ENCODE data around the gene SORCS2.

Gene SORCS2

DNA sequence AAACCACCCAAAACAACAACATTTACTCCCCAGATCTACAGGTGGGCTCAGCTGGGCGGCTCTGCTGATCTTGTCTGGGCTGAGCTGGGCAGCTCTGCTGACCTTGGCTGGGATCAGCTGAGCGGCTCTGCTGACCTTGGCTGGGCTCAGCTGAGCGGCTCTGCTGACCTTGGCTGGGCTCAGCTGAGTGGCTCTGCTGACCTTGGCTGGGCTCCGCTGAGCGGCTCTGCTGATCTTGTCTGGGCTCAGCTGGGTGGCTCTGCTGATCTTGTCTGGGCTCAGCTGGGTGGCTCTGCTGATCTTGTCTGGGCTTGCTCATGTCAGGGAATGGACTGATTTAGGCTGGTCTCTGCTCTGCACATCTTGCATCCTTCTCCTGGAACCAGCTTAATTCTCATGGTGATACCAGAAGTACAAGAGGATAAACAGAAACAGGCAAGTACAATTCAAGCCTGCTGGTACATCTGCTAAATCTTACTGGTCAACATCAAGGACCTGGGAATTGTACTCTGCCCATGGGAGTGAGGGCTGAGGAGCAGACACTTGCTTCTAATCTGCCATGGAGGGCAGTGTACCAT is 490.9 kb downstream of the SORCS2 start:
- no peak for DNase-seq

DNA sequence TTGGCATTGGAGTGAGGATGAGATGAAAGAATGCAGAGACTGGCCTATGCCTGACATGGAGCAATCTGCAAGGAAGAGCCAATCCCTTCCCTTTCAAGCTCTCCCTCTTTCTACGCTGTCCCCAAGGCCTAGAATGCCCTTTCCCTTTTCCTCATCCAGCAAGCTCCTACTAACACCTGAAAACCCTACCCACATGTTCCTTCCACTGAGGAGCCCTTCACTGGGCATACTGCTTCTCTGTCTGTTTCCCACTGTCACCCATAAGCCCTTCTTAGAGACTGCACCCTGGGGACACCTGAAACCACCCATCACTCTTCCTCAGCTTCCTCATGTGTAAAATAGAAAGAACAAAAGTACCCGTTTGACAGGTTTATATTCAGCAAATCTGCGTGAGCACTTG is 492.0 kb downstream of the SORCS2 start:
- DNase-seq, result no peak

DNA sequence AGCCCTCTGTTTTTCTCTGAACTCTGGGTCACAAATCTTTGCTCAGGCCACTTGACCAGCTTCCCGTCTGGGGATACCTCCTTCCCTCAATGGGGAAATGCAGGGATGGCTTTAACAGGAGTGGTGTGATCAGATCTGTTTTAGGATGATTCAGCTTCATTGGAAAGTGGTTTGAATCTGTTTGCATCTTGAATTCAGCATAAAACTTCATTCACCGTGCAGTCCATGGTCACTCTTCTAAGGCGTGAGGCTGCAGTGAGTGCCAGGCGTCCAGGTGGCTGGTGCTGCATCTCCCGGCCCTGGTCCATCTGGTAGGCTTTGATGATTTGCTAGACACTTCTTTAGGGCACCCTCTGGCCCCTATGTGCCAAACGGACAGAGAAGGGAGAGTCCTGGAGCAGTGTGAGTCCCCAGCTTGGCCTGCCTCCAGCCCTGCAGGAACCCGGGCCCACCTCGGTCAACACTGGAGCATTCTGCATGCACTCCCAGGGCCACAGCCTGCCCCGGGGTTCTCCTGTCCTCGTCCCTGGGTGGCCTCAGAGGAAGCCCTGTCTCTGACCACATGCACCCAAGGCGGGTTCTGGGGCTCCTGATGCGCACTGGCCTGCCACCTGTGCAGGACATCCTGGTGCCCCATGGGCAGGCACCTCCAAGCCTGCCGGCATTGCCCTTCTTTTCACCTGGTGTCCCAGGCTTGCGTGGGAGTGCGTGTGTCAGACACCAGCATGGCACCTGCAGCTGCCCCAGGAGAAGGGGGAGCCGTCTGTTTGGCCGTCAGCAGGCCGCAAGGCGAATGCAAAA is 493.9 kb downstream of the SORCS2 start:
- no peak for DNase-seq

DNA sequence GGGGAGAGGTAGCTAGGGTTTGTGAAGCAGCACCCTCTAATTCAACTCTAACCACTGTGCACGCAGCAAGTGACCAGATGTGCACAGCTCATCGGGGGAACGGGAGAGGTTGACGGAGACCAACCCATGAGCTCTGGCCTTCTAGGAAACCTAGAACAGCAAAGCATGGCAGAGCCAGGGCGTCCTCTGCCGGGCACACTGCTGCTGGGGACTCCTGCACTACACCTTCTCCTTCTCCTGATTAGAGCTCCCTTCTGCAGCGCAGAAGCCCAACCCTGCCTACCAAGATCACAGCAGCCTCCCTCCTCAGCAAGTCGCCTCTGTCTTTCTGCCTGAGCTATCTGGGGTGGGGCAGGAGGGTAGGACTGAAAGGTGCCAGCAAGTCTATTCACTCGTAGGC is 494.7 kb downstream of the SORCS2 start:
- DNase-seq, result no peak

DNA sequence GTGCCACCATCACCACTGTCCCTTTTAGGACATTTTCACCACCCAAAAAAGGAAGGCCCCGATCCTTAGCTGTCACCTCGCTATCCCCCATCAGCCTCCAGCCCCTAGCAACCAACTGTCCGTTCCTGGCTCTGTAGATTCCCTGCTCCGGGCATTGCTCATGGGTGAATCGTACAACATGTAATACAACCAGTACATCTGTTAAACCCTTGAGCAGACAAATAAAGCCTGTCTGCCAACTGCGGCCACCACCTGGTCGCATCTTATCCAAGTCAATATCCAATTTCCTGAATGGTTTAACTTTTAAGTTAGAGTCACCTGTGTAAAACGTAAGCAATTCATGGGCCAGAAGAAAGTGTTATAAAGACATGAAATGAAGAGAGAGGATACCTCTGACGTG is 495.5 kb downstream of the SORCS2 start:
- no peak for DNase-seq

DNA sequence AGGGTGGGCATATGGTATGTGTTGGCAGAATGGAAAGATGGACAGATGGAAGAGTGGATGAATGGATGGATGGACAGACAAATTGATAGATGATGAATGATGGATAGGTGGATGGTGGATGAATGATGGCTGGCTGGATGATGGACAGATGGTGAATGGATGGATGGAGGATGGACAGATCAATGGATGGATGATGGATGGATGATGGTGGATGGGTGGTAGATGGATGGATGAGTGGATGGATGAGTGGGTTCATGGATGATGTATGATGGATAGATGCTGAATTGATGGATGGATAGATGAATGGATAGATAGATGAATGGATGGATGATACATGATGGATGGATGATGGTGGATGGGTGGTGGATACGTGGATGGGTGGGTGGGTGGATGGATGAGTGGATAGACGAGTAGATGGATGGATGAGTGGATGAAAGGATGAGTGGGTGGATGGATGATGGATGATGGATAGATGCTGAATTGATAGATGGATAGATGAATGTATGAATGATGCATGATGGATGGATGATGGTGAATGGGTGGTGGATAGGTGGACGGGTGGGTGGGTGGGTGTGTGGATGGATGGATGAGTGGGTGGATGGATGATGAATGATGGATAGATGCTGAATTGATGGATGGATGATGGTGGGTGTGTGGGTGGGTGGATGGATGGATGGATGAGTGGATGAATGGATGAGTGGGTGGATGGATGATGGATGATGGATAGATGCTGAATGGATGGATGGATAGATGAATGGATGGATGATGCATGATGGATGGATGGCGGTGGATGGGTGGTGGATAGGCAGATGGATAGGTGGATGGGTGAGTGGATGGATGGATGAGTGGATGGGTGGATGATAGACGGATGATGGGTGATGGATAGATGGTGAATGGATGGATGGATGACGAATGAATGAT is 497.7 kb downstream of the SORCS2 start:
- no peak for DNase-seq

DNA sequence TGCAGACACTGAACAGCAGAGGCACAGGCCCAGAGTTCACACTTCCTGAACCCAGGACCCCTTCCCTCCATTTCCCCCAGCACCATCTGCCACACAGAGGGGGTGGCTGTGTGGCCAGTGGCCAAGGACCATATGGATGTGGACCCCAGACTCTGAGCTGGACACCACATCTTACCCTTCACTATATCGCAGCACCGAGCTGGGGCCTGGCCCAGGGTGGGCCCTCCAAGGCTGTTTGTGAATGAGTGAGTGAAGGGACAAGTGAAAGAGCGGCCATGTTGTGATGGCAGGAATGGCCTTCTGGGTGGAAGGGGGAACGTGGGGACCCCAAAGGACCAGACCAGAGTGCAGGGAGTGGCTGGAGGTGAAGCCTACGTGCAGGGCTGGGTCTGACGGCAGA is 498.7 kb downstream of the SORCS2 start:
- DNase-seq, result no peak

DNA sequence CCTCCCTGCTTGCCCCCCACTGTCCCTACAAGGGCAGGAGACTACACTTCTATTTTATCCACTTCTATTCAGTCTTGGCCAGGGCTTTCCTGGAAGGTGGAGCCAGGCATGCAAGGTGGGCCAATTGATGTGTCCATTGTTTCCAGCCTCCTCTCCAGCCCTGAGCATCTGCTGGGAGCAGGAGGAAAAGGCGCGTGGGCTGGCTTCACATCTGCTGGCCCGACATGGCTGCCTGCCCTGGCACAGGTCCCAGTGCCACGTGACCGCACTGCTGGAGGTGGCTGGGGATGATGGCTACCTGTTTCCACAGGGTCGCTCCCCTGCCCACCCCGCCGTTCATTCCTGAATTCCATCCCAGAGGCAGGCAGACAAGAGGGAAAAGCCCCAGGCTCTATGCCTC is 499.6 kb downstream of the SORCS2 start:
- DNase-seq, result no peak

DNA sequence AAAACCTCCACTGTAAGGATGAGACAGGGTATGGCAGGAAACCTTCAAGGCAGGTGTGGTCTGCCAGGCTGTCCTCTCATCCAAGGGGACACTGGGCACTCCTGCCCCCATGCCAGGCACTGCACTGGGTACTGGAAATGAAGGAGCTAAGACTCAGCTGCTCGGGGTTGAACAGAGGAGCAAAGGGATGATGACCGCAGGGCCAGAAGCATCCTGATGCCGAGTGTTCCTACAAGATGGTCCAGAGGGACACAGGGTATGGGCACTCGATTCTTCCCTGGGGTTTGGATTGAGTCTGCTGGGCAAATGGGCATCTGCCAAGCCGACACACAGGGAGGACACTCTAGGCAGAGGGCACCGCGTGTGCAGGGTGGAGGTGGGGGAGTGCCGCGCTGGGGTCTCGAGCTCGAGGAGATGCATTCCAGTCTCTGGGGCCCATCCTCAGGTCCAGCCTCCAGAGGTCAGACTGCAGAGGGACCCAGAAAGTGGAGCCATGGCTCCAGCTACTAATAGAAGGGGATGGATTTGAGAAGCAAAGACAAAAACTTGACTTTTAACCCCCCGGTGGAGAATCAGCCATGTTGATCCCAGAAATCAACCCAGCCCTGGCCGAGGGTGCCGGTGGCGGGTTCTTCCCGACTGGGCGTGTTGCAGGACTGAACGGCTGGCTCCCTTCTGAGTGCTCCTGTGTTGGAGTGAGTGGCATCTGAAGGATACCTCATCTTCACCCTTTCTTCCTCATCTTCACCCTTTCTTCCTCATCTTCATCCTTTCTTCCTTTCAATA is 500.3 kb downstream of the SORCS2 start:
- no peak for DNase-seq

DNA sequence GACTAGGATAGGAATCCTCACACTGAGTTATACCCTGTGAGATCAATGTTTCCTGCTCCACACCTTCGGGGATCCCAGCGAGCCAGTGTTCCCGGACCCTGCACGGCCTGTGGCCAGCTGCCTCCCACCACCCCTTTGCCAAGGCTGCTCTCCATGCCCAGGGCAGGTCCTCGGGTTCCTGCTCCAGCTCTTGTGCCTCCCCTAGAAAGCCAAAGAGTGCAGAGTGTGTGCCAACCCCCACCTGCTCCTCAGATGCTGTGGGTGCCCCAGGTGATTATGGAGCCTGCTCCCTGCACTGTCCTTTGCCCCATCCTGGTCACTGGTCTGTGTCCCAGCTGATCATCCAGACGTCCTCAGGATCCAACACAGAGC is 500.9 kb downstream of the SORCS2 start:
- DNase-seq, result no peak

DNA sequence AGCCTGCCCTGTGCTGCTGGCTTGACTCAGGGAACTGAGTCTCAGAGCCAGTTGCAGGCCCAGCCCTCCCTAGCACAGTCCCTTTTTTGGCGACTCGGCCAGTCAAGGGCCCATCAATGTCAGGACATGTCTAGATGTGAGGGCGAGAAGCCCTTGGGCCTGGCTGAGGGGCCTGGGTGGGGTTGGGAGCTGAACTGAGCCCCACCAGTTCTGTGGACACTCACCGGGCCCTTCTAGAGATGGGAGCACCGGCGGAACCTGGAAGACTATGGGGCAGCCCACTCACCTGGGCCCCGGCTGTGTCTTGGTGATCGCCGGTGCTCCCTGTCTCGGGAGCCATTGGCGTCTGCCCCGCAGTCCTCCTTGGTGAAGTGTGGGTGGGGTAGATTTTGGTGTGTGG is 501.4 kb downstream of the SORCS2 start:
- DNase-seq, result no peak

DNA sequence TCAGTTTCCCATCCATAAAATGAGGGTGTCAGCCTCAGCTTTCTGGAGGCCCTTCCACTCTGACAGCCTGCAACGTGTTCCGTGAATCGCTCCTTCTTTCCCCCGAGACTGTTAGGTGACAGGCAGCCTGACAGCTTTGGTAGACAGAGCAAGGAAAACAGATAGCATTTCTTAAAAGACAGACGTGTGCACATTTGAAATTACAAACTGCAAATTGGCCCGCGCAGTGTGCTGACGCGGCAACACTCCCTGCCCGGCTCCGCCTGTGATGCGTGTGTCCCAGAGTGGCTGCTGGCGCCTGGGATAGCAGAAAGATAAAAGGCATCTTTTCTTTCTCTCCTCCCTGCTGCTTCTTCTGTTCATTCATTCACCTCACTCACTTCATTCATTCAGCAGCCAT is 502.0 kb downstream of the SORCS2 start:
- DNase-seq, result no peak

DNA sequence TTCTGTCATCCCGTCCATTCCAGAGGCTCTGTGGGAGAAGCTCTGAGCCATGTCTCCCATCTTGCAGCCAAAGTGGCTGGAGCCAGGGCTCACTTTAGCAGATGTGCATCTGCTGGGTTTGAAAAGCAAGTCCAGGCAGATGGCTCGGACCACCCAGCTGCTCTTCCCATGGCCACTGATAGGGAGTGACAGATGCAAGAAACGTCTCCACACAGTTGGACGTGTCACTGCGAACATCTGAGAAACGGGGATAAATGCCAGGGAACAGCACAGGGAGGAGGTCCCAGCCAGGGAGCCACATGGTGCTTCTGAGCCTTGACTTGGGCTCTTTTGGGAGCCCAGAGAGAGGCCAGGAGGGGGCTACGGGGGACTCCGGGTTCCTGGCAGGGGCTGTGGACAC is 505.0 kb downstream of the SORCS2 start:
- DNase-seq, result no peak

DNA sequence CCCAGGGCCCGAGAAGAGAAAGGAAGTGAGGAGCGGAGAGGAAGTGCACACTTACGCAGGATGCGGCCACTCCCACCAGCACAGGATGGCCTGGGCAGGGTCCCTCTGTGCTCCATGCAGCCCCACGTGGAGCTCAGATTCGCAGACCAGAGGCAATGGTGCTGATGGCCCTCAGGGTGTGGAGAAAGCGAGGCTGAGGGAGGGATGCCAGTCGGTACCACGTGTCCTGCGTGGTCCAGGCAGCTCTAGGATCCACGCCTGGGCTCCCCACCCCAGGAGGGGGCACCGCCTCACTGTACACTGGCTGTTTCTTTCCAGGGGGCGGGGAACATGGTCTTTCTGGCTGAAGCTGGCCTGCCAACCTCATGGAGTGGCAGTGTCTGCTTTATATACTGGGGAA is 505.5 kb downstream of the SORCS2 start:
- no peak for DNase-seq

DNA sequence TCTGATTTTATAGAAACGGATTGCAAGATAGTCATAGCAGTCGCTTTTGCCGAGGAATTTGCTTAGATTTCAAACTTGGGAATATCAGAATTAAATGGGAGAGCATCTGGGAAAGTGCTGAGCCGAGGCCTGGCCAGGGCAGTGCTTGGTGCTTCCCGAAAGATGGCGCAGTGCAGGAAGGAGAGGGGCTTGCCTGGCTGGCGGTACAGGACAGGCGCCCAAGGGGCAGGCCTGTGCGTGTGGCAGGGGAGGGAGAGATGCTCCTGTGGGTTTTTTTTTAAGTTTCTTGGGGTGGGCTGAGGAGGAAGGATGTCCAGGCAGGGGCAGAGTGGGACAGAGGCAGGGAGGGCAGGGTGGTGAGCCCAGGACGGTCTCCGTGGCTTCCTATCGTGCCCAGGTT is 506.2 kb downstream of the SORCS2 start:
- DNase-seq, result no peak

DNA sequence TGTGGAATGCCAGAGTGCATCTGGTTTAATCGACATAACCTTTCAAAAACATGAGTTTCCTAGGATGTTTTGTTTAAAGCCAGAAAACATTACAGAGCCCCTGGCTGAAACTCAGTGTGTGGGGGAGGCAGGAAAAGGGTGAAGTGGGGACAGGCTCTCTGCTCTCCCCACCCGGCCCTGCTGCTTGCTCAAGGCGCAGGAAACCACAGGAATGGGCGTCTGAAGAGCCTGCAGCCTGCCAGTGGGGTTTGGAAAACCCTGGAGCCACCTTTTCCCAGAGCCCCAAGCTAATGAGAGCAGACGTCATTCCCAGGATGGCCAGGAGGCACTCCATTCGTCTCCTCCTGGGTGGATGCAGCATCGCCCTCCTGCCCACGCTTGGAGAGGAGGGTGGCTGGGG is 506.7 kb downstream of the SORCS2 start:
- DNase-seq, result no peak

DNA sequence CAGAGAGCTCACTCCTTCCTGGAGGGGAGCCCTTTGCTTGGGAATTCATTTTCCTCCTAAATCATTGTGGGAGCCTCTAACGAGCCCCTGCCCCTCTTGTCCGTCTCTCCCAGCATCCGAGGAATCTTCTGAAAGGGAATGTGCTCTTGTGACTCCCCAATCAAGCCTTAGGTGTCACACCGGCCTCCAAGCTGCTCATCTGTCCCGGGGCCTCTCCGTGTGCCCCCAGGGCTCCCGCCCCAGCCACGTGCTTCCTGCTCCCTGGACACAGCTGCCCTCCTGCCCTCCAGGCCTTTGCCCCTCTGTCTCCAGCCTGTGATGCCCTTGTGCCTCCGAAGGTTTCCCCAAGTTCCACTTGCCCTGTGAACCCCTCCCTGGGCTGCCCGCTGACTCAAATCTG is 507.5 kb downstream of the SORCS2 start:
- no peak for DNase-seq

DNA sequence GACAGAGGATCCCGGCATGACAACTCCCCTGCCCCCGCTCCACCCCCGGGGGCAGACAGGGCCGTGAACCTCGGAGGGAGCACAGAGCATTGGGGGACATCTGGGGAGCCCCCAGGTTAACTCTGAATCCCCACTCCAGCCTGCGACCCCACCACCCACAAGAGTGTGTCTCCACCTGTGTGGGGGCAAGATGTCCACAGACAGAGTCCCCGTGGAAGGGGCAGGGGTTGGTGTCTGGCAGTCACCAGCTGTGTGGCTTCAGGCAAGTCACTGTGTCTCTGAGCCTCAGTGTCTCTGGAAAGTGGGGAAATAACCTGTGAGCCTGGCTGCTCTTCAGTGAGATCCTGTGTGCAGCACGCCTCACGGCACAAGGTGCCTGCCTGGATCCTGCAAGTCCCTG is 508.3 kb downstream of the SORCS2 start:
- no peak for DNase-seq

DNA sequence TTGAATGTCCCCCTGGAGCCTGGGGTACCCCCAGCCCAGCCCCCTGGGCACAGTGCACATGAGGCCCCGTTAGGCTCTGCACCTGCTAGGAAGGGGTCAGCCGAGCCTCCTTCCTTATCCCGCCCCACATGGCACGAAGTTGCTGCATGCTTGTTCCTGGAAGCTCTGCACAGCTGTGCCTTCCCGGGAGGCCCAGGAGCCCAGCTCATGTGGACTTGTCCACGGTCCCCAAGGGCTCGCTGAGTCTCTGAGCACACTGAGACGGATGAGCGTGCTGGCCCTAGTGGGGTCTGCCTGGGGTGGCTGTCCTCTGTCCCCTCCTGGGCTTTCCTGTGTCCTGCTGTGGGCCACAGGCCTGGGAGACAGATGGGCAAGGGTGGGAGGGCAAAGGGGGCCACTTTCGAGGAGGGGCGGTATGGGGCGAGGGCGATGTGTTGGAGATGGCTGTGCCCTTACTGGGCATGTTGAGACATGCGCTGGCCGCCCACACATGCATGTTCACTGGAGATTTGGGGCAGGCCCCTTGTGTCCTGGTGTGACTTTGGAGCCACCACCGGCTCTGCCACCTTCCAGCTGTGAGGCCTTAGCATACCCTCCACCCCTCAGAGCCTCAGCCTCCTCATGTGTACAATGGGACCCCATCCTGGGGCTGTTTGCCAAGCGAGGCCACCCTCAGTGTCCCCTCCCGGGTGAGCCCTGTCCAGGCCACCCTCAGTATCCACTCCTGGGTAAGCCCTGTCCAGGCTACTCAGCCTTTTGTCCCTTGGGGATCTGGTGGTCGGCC is 509.7 kb downstream of the SORCS2 start:
- DNase-seq, result no peak

DNA sequence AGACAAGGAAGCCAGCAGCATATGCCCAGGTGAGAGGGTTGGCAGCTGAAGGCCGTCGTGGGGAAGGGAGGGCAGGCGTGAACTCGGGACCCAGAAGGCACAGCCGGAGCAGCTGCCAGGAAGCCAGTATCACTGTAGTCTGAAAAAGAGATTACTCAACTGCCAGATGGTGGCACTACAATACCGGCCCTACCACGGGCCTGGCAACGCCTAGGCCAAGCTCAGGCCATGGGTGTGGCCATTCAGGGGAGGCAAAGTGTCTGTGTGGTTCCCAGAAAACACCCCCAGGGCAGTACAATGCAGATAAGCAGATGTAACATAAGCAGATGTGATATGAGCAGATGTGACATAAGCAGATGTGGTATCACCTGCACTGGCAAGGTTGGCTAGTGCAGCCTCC is 511.4 kb downstream of the SORCS2 start:
- no peak for DNase-seq

DNA sequence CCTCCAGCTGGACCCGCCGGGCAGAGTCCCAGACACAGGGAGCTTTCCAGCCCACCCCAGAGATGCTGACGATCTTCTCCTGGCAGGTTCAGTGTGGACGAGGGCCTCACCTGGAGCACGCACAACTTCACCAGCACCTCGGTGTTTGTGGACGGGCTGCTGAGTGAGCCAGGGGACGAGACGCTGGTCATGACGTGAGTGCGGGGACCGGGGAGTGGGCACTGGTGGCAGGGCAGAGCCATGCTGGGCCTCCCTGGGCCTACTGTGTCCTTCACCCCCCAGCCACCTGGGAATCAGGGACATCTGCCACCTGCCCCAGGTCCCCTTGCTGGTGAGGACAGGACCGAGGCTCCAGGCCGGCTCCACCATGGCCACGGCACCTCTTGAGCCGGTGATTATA is 511.8 kb downstream of the SORCS2 start:
- no peak for DNase-seq

DNA sequence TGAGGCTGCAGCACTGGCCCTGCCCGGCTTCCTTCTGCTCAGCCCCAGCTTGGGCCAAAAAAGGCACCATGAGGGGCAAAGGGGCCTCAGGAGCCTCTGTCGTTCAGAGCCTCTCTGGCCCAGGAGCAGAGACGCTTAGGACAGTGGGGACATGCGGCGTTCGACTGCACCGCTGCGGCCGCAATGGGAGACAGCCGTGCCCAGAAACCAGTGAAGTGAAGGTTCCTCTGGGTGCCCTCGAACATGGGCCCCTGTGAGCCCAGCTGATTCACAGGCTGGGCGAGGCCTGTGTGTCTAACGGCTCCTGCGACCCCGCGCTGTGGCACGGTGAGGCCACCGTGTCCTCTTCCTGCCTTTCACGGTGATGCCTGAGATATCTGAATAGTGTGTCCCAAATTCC is 512.3 kb downstream of the SORCS2 start:
- DNase-seq, result no peak

Measured in GDM1 (cell line).